ENCODE results near the gene ZNF609. TPM values are rescaled to one million over a fixed set of nuclear protein-coding genes. Genes with fewer than 3 reads are reported as not detected.

The ZNF609 gene
- total RNA-seq, 1 donor from 2014 or later, result 22.4 TPM

GRCh38 chr15:64697911-64698369 lies 237.6 kb downstream of the ZNF609 start:
- no peak for DNase-seq

GRCh38 chr15:64698823-64699222 lies 238.4 kb downstream of the ZNF609 start:
- no peak for DNase-seq

- DNase-seq, result peak; percentile 55
These were observed 239.5 kb downstream of the ZNF609 start for GRCh38 chr15:64699751-64700388.

- no peak for DNase-seq
These were observed 240.7 kb downstream of the ZNF609 start for GRCh38 chr15:64701051-64701450.

GRCh38 chr15:64701482-64702184 lies 241.3 kb downstream of the ZNF609 start:
- DNase-seq, result no peak

GRCh38 chr15:64702816-64703631 lies 242.6 kb downstream of the ZNF609 start:
- DNase-seq, result peak; percentile 83

- DNase-seq, result no peak
These were observed 243.2 kb downstream of the ZNF609 start for GRCh38 chr15:64703632-64703959.

GRCh38 chr15:64705006-64705405 lies 244.6 kb downstream of the ZNF609 start:
- no peak for DNase-seq

GRCh38 chr15:64706011-64706911 lies 245.9 kb downstream of the ZNF609 start:
- DNase-seq, result no peak

- no peak for DNase-seq
These were observed 250.5 kb downstream of the ZNF609 start for GRCh38 chr15:64710676-64711428.

- DNase-seq, result no peak
These were observed 252.0 kb downstream of the ZNF609 start for GRCh38 chr15:64712353-64712752.

- no peak for DNase-seq
These were observed 253.2 kb downstream of the ZNF609 start for GRCh38 chr15:64713592-64713991.

GRCh38 chr15:64716452-64716851 lies 256.1 kb downstream of the ZNF609 start:
- no peak for DNase-seq

GRCh38 chr15:64717130-64717529 lies 256.8 kb downstream of the ZNF609 start:
- no peak for DNase-seq

GRCh38 chr15:64717735-64718495 lies 257.5 kb downstream of the ZNF609 start:
- no peak for DNase-seq

GRCh38 chr15:64720188-64720587 lies 259.8 kb downstream of the ZNF609 start:
- no peak for DNase-seq

- DNase-seq, result no peak
These were observed 269.8 kb downstream of the ZNF609 start for GRCh38 chr15:64730151-64730550.

- DNase-seq, result no peak
These were observed 270.8 kb downstream of the ZNF609 start for GRCh38 chr15:64731012-64731804.

- no peak for DNase-seq
These were observed 271.4 kb downstream of the ZNF609 start for GRCh38 chr15:64731805-64732151.
